Hippocampal formation (tissue), 2 donors: ENCODE measurements around the gene ACSM4.
"Not testable (repeated sequence)": the region's sequence is repeated elsewhere in the genome, so short reads cannot be mapped to it uniquely, and the experiment has no call there.

Experiments used
- DNase-seq, 2 donors: peaks; one replicate each; lab custom pipeline; 2025; lab: John Stamatoyannopoulos, UW

The ACSM4 gene

DNA sequence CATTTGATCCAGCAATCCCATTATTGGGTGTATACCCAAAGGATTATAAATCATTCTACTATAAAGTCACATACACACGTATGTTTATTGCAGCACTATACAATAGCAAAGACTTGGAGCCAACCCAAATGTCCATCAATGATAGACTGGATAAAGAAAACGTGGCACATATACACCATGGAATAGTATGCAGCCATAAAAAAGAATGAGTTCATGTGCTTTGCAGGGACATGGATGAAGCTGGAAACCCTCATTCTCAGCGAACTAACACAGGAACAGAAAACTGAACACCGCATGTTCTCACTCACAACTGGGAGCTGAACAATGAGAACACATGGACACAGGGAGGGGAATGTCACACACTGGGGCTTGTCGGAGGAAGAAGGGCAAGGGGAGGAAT is 33.9 kb downstream of the ACSM4 start:
- DNase-seq, result not testable (repeated sequence)

DNA sequence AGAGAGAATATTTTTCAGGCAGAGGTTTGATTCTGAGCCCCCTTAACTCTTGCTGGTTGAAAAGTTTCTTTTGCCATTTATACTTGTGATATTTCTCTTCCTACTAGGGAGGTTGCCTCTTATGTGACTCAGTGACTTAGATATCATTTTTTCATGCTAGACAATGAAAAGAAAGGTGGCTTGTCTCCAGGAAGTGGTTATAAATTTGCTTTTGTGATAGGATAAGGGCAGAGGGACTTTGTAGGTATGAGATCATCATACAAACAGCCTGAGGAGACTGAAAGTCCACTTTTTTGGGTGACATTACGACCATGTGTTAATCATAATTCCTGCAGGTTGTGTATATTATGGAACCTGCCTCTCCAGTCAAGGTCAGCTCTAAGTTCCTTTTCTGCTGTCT is 35.8 kb downstream of the ACSM4 start:
- DNase-seq, result no peak

DNA sequence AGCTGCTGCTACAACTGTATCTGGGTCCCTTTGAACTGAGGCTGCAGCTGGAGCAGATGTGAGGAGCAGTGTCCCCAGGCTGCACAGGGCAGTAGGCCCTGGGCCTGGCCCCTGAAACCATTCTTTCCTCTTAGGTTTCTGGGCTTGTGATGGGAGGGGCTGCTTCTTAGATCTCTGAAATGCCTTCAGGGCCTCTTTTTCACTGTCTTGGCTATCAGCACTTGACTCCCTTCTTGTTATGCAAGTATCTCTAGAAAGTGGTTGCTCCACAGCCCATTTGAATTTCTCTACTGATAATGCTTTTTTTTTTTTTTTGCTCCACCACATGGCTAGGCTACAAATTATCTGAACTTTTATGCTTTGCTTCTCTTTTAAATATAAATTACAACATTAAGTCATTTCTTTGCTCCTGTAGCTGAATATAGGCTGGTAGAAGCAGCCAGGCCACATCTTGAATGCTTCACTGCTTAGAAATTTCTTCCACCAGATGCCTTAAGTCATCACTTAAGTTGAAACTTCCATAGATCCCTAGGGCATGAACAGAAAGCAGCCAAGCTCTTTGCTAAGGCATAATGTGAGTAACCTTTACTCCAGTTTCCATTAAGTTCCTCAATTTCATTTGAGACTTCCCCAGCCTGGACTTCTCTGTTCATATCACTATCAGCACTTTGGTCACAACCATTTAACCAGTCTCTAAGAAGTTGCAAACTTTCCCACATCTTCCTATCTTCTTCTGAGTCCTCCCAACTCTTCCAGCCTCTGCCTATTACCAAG is 41.1 kb downstream of the ACSM4 start:
- no peak for DNase-seq

DNA sequence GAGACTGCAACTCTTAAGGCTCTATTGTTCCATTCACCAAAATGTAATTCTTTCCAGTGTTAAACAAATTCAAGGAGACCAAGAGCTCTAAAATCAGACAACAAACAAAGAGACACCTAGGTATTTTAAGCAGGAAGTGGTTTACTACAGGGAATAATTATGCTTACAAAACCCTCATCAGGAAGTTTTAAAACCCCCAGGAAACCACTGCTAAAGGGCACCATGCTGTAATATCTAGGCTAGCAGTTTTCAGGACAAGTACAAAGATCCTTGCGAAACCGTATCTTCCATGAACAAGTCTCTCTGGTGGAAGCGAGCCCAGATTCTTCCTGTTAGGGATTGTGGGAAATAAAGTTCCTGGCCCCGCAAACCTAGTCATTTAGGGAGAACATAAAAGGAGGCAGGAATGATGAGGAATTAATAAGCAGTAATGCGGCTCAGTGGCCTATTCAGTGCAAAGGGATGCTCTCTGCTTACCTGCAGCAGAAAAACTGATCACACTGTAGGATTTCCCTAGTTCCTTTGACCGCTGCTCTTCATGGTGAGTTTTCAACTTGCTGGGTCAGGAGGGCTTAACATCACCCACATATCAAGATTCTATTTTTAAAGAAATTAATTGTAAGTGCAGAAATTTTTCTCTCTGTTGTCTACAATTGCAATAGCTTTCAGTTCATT is 42.8 kb downstream of the ACSM4 start:
- no peak for DNase-seq

DNA sequence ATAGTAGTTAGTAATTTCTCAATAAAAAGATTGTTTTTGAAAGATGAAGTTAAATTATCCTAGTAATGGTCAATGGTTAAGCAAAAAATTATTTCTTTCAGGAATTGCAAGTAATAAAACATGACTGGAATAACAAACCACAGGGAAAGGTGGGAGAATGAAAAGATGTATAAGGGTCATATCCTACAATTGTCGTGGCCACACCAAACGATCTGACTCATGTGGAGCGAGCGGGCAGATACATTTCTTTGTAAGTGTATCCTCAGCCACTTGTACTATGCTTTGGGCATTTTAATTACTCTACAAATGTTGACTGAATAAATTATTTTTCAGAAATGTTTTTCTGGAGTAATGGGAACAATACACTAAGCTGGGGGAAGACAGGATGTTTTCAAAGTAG is 45.5 kb downstream of the ACSM4 start:
- DNase-seq, result no peak

DNA sequence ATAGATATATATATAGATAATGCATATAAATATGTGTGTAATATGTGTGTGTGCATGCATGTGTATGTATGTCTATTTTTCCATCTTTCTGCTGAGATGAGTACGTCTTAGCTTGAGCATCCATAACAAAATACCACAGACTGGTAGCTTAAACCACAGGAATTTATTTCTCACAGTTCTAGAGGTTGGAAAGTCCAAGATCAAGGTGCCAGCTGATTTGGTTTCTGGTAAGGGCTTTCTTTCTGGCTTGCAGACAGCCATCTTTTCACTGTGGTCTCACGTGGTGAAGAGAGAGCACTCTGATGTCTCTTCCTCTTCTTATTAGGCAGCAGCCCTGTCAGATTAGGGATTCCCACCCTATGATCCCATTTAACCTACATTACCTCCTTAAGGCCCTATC is 47.3 kb downstream of the ACSM4 start:
- no peak for DNase-seq

DNA sequence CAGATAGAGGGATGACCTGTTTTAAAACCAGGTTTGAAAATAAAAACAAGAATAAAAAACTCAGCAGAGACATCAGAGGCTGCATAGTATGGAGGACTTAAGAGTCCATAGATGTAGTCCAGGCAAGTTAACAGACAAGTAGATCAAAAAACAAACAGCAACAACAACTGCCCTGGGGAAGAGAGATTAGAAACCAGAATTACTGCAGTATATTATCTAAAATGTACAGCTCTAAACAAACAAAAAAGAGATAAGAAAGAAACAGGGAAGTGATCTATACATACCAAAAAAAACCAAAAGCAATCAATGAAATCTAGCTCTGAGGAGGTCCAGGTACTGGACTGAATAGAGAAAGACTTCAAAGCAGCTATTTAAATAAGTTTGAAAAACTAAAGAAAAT is 48.8 kb downstream of the ACSM4 start:
- no peak for DNase-seq

DNA sequence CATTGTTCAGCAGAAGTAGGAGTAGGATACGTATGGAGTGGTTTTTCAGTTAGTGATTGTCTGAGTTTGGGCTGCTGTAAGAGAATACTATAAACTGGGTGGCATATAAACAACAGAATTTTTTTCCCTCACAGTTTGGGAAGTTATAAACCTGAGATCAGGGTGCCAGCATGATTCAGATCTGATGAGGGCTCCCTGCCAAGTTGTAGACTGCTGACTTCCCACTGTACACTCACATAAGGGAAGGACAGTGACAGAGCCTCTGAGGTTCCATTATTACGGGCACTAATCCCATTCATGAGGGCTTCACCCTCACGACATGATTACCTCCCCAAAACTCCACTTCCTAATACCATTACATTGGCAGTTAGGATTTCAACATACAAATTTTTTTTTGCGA is 50.7 kb downstream of the ACSM4 start:
- DNase-seq, result no peak

DNA sequence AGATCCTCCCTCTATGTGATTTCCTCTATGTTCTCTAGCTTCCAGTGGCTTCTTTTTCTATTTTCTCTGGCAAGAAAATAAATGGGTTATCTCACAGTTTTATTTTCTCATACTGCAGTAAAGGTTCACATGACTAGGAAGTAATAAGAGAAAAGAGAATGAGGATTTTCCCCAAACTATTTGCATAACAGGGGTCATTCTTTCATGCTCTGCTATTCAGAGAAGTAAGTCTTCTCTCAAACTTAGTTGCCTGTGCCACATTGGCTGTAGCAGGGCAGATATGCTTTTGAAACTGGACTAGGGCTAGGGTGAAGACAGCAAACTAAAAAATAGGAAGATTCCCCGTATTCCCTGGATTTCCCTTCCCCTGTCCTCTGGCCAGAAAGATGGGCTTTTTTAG is 57.4 kb downstream of the ACSM4 start:
- no peak for DNase-seq

DNA sequence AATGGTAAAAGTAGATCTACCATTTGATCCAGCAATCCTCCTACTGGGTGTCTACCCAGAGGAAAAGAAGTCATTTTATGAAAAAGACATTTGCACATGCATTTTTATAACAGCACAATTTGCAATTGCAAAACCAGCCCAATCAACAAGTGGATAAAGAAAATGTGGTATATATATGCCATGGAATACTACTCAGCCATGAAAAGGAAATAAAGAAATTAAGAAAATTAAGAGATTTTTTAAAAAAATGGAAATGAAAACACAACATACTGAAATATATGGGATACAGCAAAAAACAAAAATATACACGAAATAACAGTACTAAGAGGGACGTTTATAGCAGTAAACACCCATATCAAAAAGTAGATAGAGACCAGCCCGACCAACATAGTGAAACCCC is 58.9 kb downstream of the ACSM4 start:
- DNase-seq, result no peak

DNA sequence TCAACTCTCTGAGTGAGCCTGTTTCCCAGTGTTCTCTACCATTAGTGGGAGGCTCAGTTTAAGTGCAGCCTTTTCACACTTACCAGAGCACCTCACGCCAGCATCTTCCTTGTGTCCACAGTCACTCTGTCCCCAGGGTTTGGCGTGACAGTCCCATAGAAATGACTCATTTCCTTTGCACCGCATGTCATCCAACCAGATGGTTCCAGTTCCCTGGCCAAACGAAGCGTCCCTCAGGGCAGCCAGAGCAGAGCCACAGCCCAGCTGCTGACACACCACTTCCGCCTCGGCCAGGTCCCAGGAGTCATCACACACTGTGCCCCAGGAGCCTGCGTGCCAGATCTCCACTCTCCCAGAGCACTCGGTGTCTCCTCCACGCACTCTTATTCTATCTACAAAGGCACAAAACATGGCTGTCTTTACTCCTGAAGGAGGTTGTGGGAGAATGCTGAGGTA is 65.4 kb downstream of the ACSM4 start:
- no peak for DNase-seq

DNA sequence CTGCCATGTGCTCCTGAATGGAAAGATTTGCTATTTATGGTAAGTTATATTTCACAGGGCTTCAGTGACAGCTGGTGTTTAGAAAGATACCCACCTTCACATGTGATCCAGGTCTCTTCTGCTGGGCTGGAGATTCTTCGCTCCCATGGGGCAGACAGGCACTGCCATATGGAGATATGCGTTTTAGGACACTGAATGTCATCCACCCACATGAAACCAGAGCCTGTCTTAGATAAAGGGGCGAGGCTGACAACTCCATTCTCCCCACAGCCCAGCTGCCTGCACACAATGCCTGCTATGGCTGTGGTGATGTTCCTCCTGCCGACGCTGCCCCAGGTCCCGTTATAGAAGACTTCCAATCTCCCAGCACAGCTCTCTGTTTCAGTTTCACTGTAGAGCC is 69.4 kb downstream of the ACSM4 start:
- DNase-seq, result peak in 1 of 2 donors; percentile 50

DNA sequence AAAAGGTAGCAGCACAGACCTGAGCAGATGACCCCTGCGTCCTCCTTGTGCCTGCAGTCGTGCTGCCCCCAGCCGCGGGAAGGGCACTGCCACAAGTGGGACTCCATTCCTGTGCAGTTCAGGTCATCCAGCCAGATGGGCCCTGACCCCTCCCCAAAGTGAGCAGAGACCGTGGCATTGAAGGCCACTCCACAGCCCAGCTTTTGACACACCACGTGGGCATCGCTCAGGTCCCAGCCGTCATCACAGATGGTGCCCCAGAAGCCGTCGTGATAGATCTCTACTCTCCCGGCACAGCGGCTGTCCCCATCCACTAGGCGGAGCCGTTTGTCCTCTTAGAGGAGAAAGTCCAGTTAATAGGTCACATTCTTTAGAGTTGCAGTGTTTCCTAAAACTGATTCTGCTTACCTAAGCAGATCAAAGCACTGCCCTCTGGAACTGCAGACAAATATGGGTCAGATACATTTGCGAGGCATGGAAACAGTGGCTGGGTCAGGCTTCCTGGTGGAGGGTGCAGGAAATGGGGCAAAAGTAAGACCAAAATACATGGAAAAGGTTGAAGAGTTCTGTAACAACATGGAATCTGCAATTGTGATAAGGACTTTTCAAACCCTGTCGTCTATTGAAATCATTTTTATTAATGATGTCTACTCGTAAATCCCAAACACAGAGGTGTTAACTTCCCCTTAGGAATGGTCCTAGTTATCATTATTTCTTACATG is 70.7 kb downstream of the ACSM4 start:
- DNase-seq, result no peak

DNA sequence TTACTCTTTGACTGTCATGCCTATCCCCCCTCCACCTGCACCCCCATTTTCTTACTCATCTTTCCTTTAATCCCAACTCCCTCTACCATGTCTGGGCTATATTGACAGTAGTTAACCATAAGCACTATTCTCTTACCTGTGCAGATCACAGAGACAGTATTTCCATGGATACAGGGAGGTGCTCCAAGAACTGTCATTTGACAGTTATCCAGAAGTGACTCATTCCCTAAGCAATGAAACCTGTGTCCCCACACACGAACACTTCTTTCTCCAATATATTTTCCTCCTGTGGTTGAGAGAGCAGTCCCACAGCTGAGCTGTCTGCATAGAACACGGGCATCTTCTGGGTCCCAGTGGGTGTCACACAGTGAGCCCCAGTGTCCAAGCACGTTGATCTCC is 71.3 kb downstream of the ACSM4 start:
- DNase-seq, result no peak

DNA sequence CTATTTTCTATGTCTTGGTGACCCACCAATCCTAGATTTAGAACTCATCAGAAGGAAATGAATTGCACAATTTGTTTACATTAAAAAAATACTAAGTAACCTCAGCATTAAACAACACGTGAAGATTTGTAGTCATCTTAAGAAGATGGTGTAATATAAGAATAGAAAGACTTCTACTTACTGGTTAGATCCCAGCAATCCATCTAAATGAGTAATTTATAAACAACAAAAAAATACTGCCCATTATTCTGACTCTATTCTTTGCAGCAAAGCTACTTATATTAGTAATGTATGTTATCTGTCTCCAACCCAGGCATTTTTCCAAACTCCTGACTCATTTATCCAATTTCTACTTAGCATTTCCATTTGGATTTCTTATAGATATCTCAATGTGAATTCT is 72.3 kb downstream of the ACSM4 start:
- no peak for DNase-seq
